Sciatic nerve (tissue), 2 donors: ENCODE results near the gene SS18L1. TPM values are rescaled to one million over a fixed set of nuclear protein-coding genes. Genes with fewer than 3 reads are reported as not detected.

Source experiments
- ATAC-seq: fragments of 200-7000 bp; cut with Tn5 transposase; one replicate; pipeline ENCODE4 v1.9.1; 2020; ENCODE audit warnings: mild to moderate bottlenecking, moderate library complexity
- DNase-seq: peaks from one replicate; pipeline ENCODE4 v3.0.0-alpha.2; 2020; ENCODE audit warnings: low spot score
- intact Hi-C: fragments of 100-400 bp; cut with DNase I; formaldehyde crosslinking; loops from one replicate; pipeline ENCODE4 v1.14.2; 2022
- total RNA-seq: library from RNA; stranded (reverse); fragmentation: NEBNext Ultra II Directional; extraction: Animal tissue kit (Norgen Biotek cat#: 25700); gene quantifications from one replicate; pipeline ENCODE4 v1.2.1, GENCODE V29; 2021
- donor health status: DM: no; HTN: no; CAD: no.
- donor health status: DM: no; HTN: no; CAD: no.

SS18L1 gene
- total RNA-seq, 1 donor from 2014 or later, result 18.9 TPM

DNA sequence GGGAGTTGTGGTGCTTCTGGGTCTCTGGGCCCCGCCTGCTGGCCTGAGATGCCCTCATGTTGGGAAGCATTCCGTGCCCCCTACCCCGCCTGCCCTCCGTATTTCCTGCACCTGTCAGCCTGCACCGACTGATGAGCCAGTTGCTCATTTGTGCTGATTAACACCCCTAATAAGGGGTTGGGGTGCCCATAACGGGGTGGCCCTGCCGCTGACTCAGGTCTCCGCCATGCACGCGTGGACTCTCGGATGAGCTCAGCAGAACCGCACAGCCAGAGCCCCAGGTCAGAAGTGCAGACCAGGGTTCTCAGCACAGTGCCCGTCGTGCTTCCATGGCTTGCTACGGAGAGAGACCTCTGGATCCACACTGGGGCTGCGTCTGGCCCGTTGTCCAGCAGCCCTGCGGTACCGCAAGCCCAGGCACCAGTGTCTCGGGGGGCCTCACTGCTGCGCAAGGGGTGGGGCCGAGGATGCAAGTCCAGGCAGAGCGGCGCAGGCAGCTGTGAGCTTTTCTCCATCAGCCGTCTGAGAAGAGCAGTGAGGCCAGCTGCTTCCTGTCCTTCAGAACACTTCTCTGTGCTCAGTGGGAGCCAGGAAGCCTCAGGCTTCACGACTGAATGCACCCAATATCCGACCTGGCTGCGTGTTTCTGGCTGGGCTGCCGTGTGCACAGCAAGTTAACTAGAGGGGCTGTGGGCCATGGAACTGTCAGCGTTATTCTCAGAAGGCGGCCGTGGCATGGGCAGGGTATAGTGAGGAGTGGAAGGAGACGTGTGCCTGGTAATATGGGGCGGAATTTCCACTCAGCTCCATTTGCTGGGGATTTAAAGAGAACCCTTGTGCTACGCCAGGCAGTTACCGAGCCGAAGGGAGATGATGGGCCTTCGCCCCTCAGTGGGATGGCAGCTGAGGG, 57.9 kb downstream of the SS18L1 start:
- no peak for ATAC-seq
- intact Hi-C loops, result no loop called here
- DNase-seq, result no peak

DNA sequence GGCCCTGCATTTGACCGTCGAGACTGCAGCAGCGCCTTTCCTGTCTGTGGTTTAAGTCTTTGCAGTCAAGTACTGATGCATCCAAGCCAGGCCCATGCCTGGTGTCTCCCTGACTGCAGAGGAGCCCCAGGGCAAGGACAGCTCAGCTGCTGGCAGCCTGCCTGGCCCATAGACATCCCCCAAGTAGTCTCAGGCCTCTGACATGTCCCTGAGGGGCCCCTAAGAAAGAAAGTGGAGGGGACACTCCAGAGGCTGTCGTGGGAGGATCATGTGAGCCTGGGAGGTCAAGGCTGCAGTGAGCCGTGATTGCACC, 58.5 kb downstream of the SS18L1 start:
- DNase-seq, result no peak
- ATAC-seq, result no peak
- intact Hi-C loops, result no loop called here

DNA sequence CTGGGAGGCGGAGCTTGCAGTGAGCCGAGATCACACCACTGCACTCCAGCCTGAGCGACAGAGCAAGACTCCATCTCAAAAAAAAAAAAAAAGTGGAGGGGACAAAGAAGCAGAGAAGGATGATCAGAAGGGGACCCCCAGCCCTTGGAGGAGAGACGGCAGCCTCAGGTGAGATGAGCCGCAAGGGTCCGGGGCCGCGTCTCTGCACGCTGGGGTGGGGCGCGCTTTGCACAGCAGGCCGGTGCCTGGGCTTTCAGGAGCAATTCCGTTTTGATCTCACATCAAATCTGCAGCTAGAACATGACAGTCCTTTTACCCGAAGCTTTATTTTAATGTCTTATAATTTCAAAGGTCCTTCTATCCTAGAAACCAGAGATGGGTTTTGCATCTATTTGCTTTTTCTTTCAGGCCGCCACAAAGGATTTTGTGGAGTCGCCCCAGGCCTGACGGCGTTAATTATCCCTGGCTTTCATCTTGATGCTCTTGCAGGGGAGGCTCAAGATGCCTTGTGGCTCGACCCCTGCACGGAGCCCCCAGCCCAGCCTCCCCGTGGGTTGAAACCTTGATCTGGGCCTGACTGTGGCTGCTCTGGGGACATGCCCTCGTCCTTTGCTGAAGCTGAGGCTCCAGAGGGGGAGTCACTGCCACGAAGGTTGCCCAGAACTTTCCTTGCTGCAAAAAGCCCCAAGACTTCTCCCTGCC, 59.3 kb downstream of the SS18L1 start:
- intact Hi-C loops, result no loop called here
- no peak for DNase-seq
- no peak for ATAC-seq

- intact Hi-C loops, result no loop called here
- DNase-seq (no peak), ATAC-seq (no peak)
These were observed 59.9 kb downstream of the SS18L1 start for GRCh38 chr20:62203378-62204030.

GRCh38 chr20:62205618-62206387, 62.2 kb downstream of the SS18L1 start:
- intact Hi-C loops, result no loop called here
- no peak for DNase-seq

GRCh38 chr20:62206388-62206775, 62.8 kb downstream of the SS18L1 start:
- DNase-seq, result no peak
- no peak for ATAC-seq
- intact Hi-C loops, result no loop called here

More at GRCh38 chr20:62205618-62206387, 62.2 kb downstream of the SS18L1 start:
- ATAC-seq, result no peak

- DNase-seq (no peak), ATAC-seq (no peak)
- intact Hi-C loops, result no loop called here
These were observed 64.7 kb downstream of the SS18L1 start for GRCh38 chr20:62208061-62208794.

DNA sequence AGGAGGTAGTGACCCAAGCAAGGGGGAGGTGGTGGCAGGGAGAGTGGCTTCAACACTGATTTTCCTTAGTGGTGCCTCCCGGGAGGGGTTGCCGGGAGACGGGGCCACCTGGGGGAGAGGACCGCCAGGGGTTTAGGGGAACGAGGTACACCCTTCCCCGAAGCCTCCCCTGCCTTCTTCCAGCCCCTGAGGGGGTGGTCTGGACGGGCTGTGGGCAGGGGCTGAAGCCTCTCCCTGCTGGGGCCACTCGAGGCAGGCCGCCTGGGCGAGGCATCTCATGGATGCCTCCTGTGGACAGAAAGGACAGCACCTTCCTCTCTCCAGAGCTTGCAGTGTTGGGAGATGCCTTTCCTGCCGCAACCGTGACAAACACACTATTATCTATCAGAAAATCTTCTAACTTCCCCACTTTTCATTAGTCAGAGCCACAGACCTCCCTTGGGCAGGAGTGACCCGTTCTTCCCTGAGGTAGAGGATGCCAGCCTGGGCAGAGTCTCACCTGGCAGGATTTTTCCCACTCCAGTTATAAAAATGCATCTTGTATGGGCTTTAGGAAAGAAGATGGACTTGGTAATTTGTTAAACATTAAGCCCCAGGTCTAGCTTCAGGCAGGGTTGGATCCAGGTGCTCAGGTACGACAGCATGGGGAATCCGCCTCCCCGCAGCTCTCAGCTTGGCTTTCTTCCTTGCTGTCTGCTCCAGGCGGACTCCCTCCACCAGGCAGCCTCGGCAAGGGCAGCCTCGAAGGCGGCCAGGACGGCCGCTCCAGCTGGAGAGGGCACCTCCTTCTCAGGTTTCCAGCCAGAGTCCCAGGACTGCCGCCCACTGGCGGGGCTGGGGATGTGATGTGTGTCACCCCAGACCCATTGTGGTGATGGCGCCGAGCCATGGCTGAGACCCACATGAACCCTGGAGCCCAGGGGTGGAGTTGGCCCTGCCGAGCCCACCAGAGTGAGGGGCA, 65.5 kb downstream of the SS18L1 start:
- ATAC-seq, result no peak
- intact Hi-C loops, result no loop called here

GRCh38 chr20:62209850-62210495, 66.4 kb downstream of the SS18L1 start:
- ATAC-seq, result no peak
- no peak for DNase-seq
- intact Hi-C loops, result no loop called here

More for the DNA sequence above, 65.5 kb downstream of the SS18L1 start:
- DNase-seq, result no peak

DNA sequence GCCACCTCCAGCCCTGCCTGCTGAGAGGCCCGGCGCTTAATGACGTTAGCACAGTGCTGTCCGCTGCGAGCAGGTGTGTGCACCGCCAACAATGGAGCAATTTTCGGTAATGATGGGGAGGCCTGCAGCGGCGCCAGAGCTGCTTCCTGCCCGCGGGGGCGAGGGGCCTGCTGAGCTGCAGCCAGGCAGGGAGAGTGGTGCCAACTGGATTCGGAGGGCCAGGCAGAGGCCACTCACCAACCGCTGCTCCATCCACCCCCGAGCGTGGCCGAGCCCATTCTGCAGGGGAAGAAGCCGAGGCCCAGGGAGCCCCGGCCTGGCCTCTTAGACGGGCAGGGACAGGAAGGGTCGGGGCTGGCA, 66.9 kb downstream of the SS18L1 start:
- DNase-seq (no peak), ATAC-seq (no peak)
- intact Hi-C loops, result no loop called here

GRCh38 chr20:62211216-62211615, 67.6 kb downstream of the SS18L1 start:
- intact Hi-C loops, result no loop called here
- DNase-seq (no peak), ATAC-seq (no peak)

DNA sequence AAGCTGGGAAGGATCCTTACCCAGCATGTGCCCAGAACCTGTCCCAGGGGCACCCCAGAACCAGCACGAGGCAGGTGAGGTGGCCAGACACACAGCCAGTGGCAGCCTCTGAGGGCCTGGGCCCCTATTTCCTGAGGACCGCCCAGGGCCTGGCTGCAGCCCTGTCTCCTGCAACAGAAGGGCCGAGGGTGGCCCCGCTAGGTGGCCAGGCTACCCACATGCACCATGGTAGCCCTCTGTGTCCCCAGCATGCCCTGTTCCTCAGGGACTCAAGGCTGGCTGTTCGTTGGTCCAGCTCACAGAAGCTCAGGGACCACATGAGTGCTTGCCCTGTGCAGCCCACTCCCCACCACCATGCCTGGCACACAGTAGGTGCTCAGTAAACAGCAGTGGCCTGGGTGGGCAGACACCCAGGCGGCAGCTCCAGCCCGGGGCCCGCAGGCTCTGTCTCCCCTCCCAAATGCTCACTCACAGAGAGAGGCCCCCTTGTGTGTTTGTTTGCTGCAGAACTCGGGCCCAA, 68.3 kb downstream of the SS18L1 start:
- intact Hi-C loops, result no loop called here
- no peak for DNase-seq
- ATAC-seq, result no peak

- ATAC-seq, result no peak
- intact Hi-C loops, result no loop called here
- DNase-seq, result no peak
These were observed 68.7 kb downstream of the SS18L1 start for GRCh38 chr20:62212299-62212698.

GRCh38 chr20:62214067-62214466, 70.5 kb downstream of the SS18L1 start:
- ATAC-seq (no peak), DNase-seq (no peak)
- intact Hi-C loops, result no loop called here

GRCh38 chr20:62215020-62215990, 71.7 kb downstream of the SS18L1 start:
- intact Hi-C loops, result no loop called here
- DNase-seq (no peak), ATAC-seq (no peak)
